ENCODE measurements around the gene AGMO.

- TF ChIP-seq CTCF (IDR thresholded peaks at IDR 0.05; ENCODE audit: low read depth, low read length, poor library complexity, severe bottlenecking) (no peak), EZH2phosphoT487 (IDR thresholded peaks at IDR 0.05; ENCODE audit: borderline replicate concordance, low read length) (no peak)
Measured at GRCh38 chr7:15213093-15213492, 348.7 kb downstream of the AGMO start.
